Measurements from ENCODE around the gene TUBB2B. TPM values are rescaled to one million over a fixed set of nuclear protein-coding genes. Genes with fewer than 3 reads are reported as not detected.

The TUBB2B gene
- total and polyA plus RNA-seq, 9 of the 15 experiments (the other 6 are each of a cell fraction or from before 2014, with no cell fraction given) = 0.11 to 9.7 (median 4.6) TPM

DNA sequence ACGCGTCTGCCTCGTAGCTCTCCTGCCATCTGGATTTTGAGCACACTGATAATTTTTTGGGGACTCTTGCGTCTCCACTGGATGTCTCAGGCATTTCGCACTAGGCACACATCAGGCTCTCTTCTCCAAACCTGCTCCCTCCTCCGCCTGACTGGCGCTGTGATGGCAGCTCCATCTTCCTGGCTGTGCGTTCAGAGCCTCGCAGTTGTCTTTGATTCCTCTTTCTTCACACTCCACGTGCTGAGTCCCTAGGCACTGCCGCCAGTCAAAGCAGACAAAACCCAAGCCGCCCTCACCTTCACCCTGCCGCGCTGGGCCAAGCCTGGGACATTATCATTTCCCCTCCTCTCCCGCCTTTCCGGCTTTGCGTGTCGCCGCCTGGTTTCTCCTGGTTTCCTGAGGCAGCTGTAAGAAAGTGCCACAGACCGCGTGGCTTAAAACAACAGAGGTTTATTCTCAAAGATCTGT lies 32.1 kb upstream of the TUBB2B start (continued):
- TF ChIP-seq, protein P1, sequence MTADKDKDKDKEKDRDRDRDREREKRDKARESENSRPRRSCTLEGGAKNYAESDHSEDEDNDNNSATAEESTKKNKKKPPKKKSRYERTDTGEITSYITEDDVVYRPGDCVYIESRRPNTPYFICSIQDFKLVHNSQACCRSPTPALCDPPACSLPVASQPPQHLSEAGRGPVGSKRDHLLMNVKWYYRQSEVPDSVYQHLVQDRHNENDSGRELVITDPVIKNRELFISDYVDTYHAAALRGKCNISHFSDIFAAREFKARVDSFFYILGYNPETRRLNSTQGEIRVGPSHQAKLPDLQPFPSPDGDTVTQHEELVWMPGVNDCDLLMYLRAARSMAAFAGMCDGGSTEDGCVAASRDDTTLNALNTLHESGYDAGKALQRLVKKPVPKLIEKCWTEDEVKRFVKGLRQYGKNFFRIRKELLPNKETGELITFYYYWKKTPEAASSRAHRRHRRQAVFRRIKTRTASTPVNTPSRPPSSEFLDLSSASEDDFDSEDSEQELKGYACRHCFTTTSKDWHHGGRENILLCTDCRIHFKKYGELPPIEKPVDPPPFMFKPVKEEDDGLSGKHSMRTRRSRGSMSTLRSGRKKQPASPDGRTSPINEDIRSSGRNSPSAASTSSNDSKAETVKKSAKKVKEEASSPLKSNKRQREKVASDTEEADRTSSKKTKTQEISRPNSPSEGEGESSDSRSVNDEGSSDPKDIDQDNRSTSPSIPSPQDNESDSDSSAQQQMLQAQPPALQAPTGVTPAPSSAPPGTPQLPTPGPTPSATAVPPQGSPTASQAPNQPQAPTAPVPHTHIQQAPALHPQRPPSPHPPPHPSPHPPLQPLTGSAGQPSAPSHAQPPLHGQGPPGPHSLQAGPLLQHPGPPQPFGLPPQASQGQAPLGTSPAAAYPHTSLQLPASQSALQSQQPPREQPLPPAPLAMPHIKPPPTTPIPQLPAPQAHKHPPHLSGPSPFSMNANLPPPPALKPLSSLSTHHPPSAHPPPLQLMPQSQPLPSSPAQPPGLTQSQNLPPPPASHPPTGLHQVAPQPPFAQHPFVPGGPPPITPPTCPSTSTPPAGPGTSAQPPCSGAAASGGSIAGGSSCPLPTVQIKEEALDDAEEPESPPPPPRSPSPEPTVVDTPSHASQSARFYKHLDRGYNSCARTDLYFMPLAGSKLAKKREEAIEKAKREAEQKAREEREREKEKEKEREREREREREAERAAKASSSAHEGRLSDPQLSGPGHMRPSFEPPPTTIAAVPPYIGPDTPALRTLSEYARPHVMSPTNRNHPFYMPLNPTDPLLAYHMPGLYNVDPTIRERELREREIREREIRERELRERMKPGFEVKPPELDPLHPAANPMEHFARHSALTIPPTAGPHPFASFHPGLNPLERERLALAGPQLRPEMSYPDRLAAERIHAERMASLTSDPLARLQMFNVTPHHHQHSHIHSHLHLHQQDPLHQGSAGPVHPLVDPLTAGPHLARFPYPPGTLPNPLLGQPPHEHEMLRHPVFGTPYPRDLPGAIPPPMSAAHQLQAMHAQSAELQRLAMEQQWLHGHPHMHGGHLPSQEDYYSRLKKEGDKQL (CRISPR knock-in tag; IDR thresholded peaks at IDR 0.05; ENCODE audit: borderline replicate concordance) = no peak
- no peak for TF ChIP-seq THRB (CRISPR knock-in tag; conservative IDR thresholded peaks at IDR 0.05)
- no peak for TF ChIP-seq JUNB (CRISPR knock-in tag; conservative IDR thresholded peaks at IDR 0.05)
- no peak for TF ChIP-seq SIN3B (IDR thresholded peaks at IDR 0.05; ENCODE audit: low read depth)
- no peak for TF ChIP-seq ZNF561 (CRISPR knock-in tag; conservative IDR thresholded peaks at IDR 0.05)
- TF ChIP-seq ZFP30 (CRISPR knock-in tag; IDR thresholded peaks at IDR 0.05; ENCODE audit: borderline replicate concordance) = no peak
- no peak for TF ChIP-seq ZNF212 (CRISPR knock-in tag; IDR thresholded peaks at IDR 0.05)
- TF ChIP-seq GATA2 (CRISPR knock-in tag; IDR thresholded peaks at IDR 0.05) = no peak
- TF ChIP-seq, protein P2, sequence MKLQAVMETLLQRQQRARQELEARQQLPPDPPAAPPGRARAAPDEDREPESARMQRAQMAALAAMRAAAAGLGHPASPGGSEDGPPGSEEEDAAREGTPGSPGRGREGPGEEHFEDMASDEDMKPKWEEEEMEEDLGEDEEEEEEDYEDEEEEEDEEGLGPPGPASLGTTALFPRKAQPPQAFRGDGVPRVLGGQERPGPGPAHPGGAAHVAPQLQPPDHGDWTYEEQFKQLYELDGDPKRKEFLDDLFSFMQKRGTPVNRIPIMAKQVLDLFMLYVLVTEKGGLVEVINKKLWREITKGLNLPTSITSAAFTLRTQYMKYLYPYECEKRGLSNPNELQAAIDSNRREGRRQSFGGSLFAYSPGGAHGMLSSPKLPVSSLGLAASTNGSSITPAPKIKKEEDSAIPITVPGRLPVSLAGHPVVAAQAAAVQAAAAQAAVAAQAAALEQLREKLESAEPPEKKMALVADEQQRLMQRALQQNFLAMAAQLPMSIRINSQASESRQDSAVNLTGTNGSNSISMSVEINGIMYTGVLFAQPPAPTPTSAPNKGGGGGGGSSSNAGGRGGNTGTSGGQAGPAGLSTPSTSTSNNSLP (IDR thresholded peaks at IDR 0.05; ENCODE audit: borderline replicate concordance, low read depth, low read length) = no peak
- TF ChIP-seq MXD1 (CRISPR knock-in tag; IDR thresholded peaks at IDR 0.05; ENCODE audit: borderline replicate concordance, poor library complexity, severe bottlenecking) = no peak
- no peak for TF ChIP-seq SAFB (IDR thresholded peaks at IDR 0.05; ENCODE audit: borderline replicate concordance, low read depth, low read length)
- TF ChIP-seq BRCA1 (IDR thresholded peaks at IDR 0.05) = no peak
- no peak for TF ChIP-seq BRCA1 (CRISPR knock-in tag; IDR thresholded peaks at IDR 0.05)
- TF ChIP-seq TFAM (CRISPR knock-in tag; conservative IDR thresholded peaks at IDR 0.05) = no peak
- no peak for TF ChIP-seq NELFE (IDR thresholded peaks at IDR 0.05; ENCODE audit: insufficient read depth, insufficient read length)
- no peak for TF ChIP-seq DMBX1 (CRISPR knock-in tag; IDR thresholded peaks at IDR 0.05; ENCODE audit: borderline replicate concordance)
- TF ChIP-seq THAP7 (CRISPR knock-in tag; IDR thresholded peaks at IDR 0.05) = no peak
